ENCODE results near the gene MBD3L4. TPM values are rescaled to one million over a fixed set of nuclear protein-coding genes. Genes with fewer than 3 reads are reported as not detected.
"Not testable (repeated sequence)": the region's sequence is repeated elsewhere in the genome, so short reads cannot be mapped to it uniquely, and the experiment has no call there.

Gene MBD3L4
- not detected for total RNA-seq

- intact Hi-C loops (cut with DNase I) = not testable (repeated sequence)
Observed at GRCh38 chr19:7040079-7040478, at the start of gene MBD3L4. TSS of gene MBD3L4 (minus strand) at chr19:7040179. CDS start at chr19:7040144, 35 bp downstream.

GRCh38 chr19:7088999-7089398, 49.0 kb upstream of the MBD3L4 start:
- peaks cover 15 to 32% of the 10 kb centered on the region in 2 donors for H3K36me3 ChIP-seq
- DNase-seq (ENCODE audit: low spot score in 2 of 2) = no peak
- H3K4me1 ChIP-seq = no peaks in the 10 kb centered on the region
- H3K27me3 ChIP-seq = no peaks in the 10 kb centered on the region
- no peak for TF ChIP-seq CTCF (IDR thresholded peaks at IDR 0.05)
- peaks cover 48 to 70% of the 10 kb centered on the region in 2 donors for H3K9me3 ChIP-seq
- H3K4me3 ChIP-seq = no peak overlapping the region
- H3K27ac ChIP-seq = no peak overlapping the region
- intact Hi-C loops (cut with DNase I) = no loop called here

More at GRCh38 chr19:7040079-7040478, at the start of gene MBD3L4:
- not testable (repeated sequence) for H3K9me3 ChIP-seq; DNase-seq (ENCODE audit: low spot score in 2 of 2); H3K4me3 ChIP-seq; H3K27ac ChIP-seq; H3K36me3 ChIP-seq; H3K27me3 ChIP-seq; H3K4me1 ChIP-seq

- Histone ChIP-seq H3K4me3 (peak overlapping the region in 1 of 2 donors; percentile 12), H3K27me3 (no peaks in the 10 kb centered on the region), H3K4me1 (no peaks in the 10 kb centered on the region), H3K27ac (no peak overlapping the region), H3K9me3 (peaks cover 97 to 100% of the 10 kb centered on the region in 2 donors), H3K36me3 (peaks cover 72 to 82% of the 10 kb centered on the region in 2 donors)
- TF ChIP-seq CTCF (IDR thresholded peaks at IDR 0.05) = no peak
- intact Hi-C loops (cut with DNase I) = no loop called here
- DNase-seq (ENCODE audit: low spot score in 2 of 2) = no peak
Observed at GRCh38 chr19:7083076-7083956, 43.3 kb upstream of the MBD3L4 start.

GRCh38 chr19:7078008-7078407, 38.0 kb upstream of the MBD3L4 start:
- Histone ChIP-seq H3K36me3 (peaks cover 100% of the 10 kb centered on the region in 2 donors), H3K4me1 (no peaks in the 10 kb centered on the region), H3K4me3 (no peak overlapping the region), H3K27me3 (no peaks in the 10 kb centered on the region), H3K9me3 (peaks cover 69 to 83% of the 10 kb centered on the region in 2 donors), H3K27ac (no peak overlapping the region)
- no peak for DNase-seq (ENCODE audit: low spot score in 2 of 2)
- TF ChIP-seq CTCF (IDR thresholded peaks at IDR 0.05) = no peak
- intact Hi-C loops (cut with DNase I) = no loop called here

- Histone ChIP-seq H3K9me3 (peaks cover 51 to 64% of the 10 kb centered on the region in 2 donors), H3K27me3 (no peaks in the 10 kb centered on the region), H3K36me3 (peaks cover 96 to 97% of the 10 kb centered on the region in 2 donors), H3K4me3 (no peak overlapping the region), H3K27ac (no peak overlapping the region), H3K4me1 (no peaks in the 10 kb centered on the region)
- intact Hi-C loops (cut with DNase I) = no loop called here
- no peak for TF ChIP-seq CTCF (IDR thresholded peaks at IDR 0.05)
- no peak for DNase-seq (ENCODE audit: low spot score in 2 of 2)
Observed at GRCh38 chr19:7076151-7076550, 36.2 kb upstream of the MBD3L4 start.

- Histone ChIP-seq H3K36me3 (peaks cover 86 to 88% of the 10 kb centered on the region in 2 donors), H3K4me3 (no peak overlapping the region), H3K27ac (no peak overlapping the region), H3K9me3 (peaks cover 38 to 51% of the 10 kb centered on the region in 2 donors), H3K27me3 (no peaks in the 10 kb centered on the region), H3K4me1 (peaks cover 0 to 6% of the 10 kb centered on the region in 2 donors)
- DNase-seq (ENCODE audit: low spot score in 2 of 2) = no peak
- no peak for TF ChIP-seq CTCF (IDR thresholded peaks at IDR 0.05)
- intact Hi-C loops (cut with DNase I) = no loop called here
Observed at GRCh38 chr19:7074705-7075282, 34.8 kb upstream of the MBD3L4 start.
